PC-3 (cell line): Measurements from ENCODE around the gene SCART1. TPM values are rescaled to one million over a fixed set of nuclear protein-coding genes. Genes with fewer than 3 reads are reported as not detected.

Experiments used
- ATAC-seq: fragments of 200-7000 bp; cut with Tn5 transposase; 2 replicates; pipeline ENCODE4 v1.9.1; 2020; ENCODE audit warnings: mild to moderate bottlenecking, moderate library complexity
- BruUV-seq: library from RNA; stranded (reverse); fragments of 400-500 nt; replicated peaks from 2 replicates; lab custom pipeline; 2021; lab: Mats Ljungman, UMichigan
- CTCF ChIA-PET: fragments of 300-600 bp; sonication (Branson Sonifier 250); formaldehyde crosslinking; loops from one replicate; lab custom pipeline; 2022; ENCODE audit warnings: antibody characterized with exemption; lab: Charles Lee
- POLR2A ChIA-PET: fragments of 300-600 bp; sonication (Branson Sonifier 250); formaldehyde crosslinking; loops from one replicate; lab custom pipeline; 2022; ENCODE audit warnings: antibody characterized with exemption; ENCODE audit not compliant: unreplicated experiment; lab: Charles Lee
- DNase-seq: peaks from one replicate; pipeline ENCODE4 v3.0.0-alpha.2; 2015
- H2AFZ ChIP-seq: fragments of 300-600 bp; sonication (generic); 2 replicates; pipeline ENCODE4 v1.6.0; 2016; ENCODE audit warnings: antibody characterized with exemption, low read length
- H3F3A ChIP-seq: fragments of 300-600 bp; sonication (generic); one replicate; pipeline ENCODE4 v1.6.0; 2017; ENCODE audit warnings: antibody characterized with exemption, low read length, control low read depth, mild to moderate bottlenecking; ENCODE audit not compliant: unreplicated experiment
- H3K27ac ChIP-seq: fragments of 300-600 bp; sonication (generic); 2 replicates; pipeline ENCODE4 v1.5.1; 2016; ENCODE audit warnings: mild to moderate bottlenecking, low read length
- H3K27me3 ChIP-seq: fragments of 300-600 bp; sonication (generic); 2 replicates; pipeline ENCODE4 v1.6.1; 2016; ENCODE audit warnings: low read length, mixed read lengths
- H3K36me3 ChIP-seq: fragments of 300-600 bp; sonication (generic); 2 replicates; pipeline ENCODE4 v1.6.1; 2016; ENCODE audit warnings: low read depth, mixed run types, low read length, mixed read lengths
- H3K4me1 ChIP-seq: fragments of 300-600 bp; sonication (generic); 2 replicates; pipeline ENCODE4 v1.5.1; 2016; ENCODE audit warnings: low read length; ENCODE audit not compliant: insufficient read depth
- H3K4me2 ChIP-seq: fragments of 300-600 bp; sonication (generic); 2 replicates; pipeline ENCODE4 v1.6.0; 2016; ENCODE audit warnings: low read length
- H3K4me3 ChIP-seq: fragments of 300-600 bp; sonication (generic); 2 replicates; pipeline ENCODE4 v1.5.1; 2016; ENCODE audit warnings: mild to moderate bottlenecking, low read length, mixed read lengths
- H3K79me2 ChIP-seq: fragments of 300-600 bp; sonication (generic); 2 replicates; pipeline ENCODE4 v1.6.1; 2017; ENCODE audit warnings: low read length, mixed read lengths
- H3K9ac ChIP-seq: fragments of 300-600 bp; sonication (generic); 2 replicates; pipeline ENCODE4 v1.6.0; 2016; ENCODE audit warnings: mild to moderate bottlenecking, low read length
- H3K9me2 ChIP-seq: fragments of 300-600 bp; sonication (generic); replicated peaks from 2 replicates; pipeline ENCODE4 v1.6.1; 2016; ENCODE audit warnings: mixed run types, low read length, mixed read lengths
- H3K9me3 ChIP-seq: fragments of 300-600 bp; sonication (generic); 2 replicates; pipeline ENCODE4 v1.6.1; 2016; ENCODE audit warnings: low read length, mixed read lengths
- H4K20me1 ChIP-seq: fragments of 300-600 bp; sonication (generic); 2 replicates; pipeline ENCODE4 v1.6.1; 2016; ENCODE audit warnings: low read length, mixed read lengths
- EZH2 ChIP-seq: fragments of 300-600 bp; sonication (generic); IDR thresholded peaks from one replicate; pipeline ENCODE4 v1.6.1; 2017; ENCODE audit warnings: antibody characterized with exemption, mild to moderate bottlenecking, low read length; ENCODE audit not compliant: unreplicated experiment
- EZH2phosphoT487 ChIP-seq: fragments of 300-600 bp; sonication (generic); IDR thresholded peaks from 2 replicates; pipeline ENCODE4 v1.6.1; 2018; ENCODE audit warnings: mild to moderate bottlenecking, antibody characterized with exemption, low read length, borderline replicate concordance
- intact Hi-C: fragments of 100-400 bp; cut with micrococcal nuclease; formaldehyde crosslinking; loops from 2 replicates; pipeline ENCODE4 v1.9.0; 2023
- total RNA-seq: library from RNA; depleted of rRNA; stranded (reverse); fragments of >200 nt; gene quantifications from 2 replicates; pipeline ENCODE4 v1.2.3, GENCODE V29; 2014
- TF ChIP-seq, protein P1 (sequence below): fragments of 300-600 bp; sonication (generic); conservative IDR thresholded peaks from 2 replicates; pipeline ENCODE4 v1.5.1; 2017; ENCODE audit warnings: antibody characterized with exemption, low read depth, mild to moderate bottlenecking, low read length

Gene SCART1
- total RNA-seq, 1 experiment from 2014 or later: 2.4 TPM

DNA sequence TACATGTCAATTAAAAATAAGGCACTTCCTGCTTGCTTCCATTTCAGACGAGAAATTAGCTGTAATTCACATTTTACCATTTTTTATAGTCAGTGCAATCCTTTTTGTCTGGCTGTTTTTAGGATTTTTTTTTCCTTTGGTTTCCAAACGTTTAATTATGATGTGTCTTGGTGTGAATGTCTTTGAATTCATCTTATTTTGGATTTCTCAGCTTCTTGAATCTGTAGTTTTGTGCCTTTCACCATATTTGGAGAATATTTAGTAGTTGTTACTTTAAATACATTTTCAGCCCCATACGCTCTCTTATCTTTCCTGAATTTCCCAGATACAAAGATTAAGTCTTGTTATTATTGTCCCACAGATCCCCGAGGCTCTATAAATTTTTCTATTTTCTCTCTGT lies 2.4 kb upstream of the SCART1 start:
- H3K9ac ChIP-seq: no peak overlapping the region
- no peak overlapping the region for H3K4me3 ChIP-seq
- H4K20me1 ChIP-seq: no peaks in the 10 kb centered on the region
- POLR2A ChIA-PET: no interaction called here
- H3K27ac ChIP-seq: no peak overlapping the region
- no peaks in the 10 kb centered on the region for H3K79me2 ChIP-seq
- CTCF ChIA-PET: no interaction called here
- intact Hi-C loops: no loop called here
- BruUV-seq: no TSS peak
- no peaks in the 10 kb centered on the region for H3K4me1 ChIP-seq
- no peak overlapping the region for H3K4me2 ChIP-seq
- no peak overlapping the region for H2AFZ ChIP-seq
- DNase-seq (no peak), ATAC-seq (no peak)
- no peaks in the 10 kb centered on the region for H3K27me3 ChIP-seq
- H3K9me2 ChIP-seq: no peaks in the 10 kb centered on the region
- peaks cover 8% of the 10 kb centered on the region; the same call in 1 of the 2 replicates for H3K9me3 ChIP-seq
- no peaks in the 10 kb centered on the region; the same call in 1 of the 2 replicates for H3K36me3 ChIP-seq
- TF ChIP-seq EZH2phosphoT487 (no peak), EZH2 (no peak)
- TF ChIP-seq, protein P1, sequence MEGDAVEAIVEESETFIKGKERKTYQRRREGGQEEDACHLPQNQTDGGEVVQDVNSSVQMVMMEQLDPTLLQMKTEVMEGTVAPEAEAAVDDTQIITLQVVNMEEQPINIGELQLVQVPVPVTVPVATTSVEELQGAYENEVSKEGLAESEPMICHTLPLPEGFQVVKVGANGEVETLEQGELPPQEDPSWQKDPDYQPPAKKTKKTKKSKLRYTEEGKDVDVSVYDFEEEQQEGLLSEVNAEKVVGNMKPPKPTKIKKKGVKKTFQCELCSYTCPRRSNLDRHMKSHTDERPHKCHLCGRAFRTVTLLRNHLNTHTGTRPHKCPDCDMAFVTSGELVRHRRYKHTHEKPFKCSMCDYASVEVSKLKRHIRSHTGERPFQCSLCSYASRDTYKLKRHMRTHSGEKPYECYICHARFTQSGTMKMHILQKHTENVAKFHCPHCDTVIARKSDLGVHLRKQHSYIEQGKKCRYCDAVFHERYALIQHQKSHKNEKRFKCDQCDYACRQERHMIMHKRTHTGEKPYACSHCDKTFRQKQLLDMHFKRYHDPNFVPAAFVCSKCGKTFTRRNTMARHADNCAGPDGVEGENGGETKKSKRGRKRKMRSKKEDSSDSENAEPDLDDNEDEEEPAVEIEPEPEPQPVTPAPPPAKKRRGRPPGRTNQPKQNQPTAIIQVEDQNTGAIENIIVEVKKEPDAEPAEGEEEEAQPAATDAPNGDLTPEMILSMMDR: no peak
- H3F3A ChIP-seq: no peaks in the 10 kb centered on the region

DNA sequence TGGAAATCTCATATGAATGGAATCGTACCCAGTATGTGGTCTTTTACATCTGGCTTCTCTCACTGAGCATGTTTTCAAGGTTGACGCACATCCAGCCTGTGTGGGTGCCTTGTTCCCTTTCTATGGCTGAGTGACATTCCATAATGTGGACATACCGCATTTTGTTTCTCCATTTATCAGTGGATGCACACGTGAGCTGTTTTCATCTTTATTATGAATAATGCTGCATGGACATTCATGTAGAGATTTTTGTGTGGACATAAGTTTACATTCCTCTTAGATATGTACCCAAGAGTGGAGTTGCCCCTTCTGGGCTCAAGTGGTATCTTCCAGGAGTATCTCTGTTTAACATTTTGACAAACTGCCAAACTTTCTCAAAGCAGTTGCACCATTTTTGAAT lies 1.3 kb upstream of the SCART1 start:
- Histone ChIP-seq H3K9ac (no peak overlapping the region), H2AFZ (no peak overlapping the region), H3K79me2 (no peaks in the 10 kb centered on the region), H3K4me1 (no peaks in the 10 kb centered on the region), H3K27ac (no peak overlapping the region), H3K9me2 (no peaks in the 10 kb centered on the region), H3K4me2 (no peak overlapping the region), H3K36me3 (no peaks in the 10 kb centered on the region; the same call in 1 of the 2 replicates), H3K4me3 (no peak overlapping the region), H3K27me3 (no peaks in the 10 kb centered on the region), H4K20me1 (no peaks in the 10 kb centered on the region), H3K9me3 (peaks cover 5% of the 10 kb centered on the region; the same call in 1 of the 2 replicates), H3F3A (no peaks in the 10 kb centered on the region)
- DNase-seq (no peak), ATAC-seq (no peak)
- no TSS peak for BruUV-seq
- intact Hi-C loops: no loop called here
- CTCF ChIA-PET: no interaction called here
- POLR2A ChIA-PET: no interaction called here
- TF ChIP-seq, protein P1: no peak
- TF ChIP-seq EZH2phosphoT487: no peak

DNA sequence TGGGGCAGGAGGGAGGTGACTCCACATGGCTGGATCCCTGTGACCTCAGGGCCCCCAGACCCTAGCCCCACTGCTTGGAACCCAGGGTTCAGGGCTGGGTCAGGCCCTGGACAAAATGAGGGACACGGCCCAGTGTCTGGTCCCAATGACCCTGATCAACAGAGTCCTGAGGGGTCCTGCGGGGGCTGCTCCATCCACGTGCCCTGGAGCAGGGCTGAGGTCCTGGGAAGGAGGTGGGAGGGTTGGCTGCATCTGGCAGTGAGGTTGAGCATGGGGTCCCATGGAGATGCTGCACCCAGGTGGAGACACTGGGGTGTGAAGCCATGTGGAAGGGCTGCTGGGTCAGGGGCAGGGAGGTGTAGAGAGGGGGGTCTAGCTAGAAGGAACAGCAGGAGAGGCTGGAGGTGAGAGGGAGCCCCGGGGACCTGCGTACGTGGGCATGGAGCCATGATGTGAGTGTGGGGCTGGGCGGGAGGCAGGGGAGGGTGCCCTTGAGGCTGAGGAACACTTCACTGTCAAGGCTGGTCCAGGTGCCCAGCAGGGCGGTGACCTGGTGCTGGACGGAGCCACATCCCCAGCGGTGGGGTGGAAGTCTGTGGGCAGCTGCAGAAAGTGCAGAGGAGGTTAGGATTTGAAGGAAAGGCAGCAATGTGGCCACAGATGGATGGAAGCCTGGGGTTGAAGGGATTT lies 604 bp downstream of the SCART1 start:
- H3K9me3 ChIP-seq: no peaks in the 10 kb centered on the region
- no peak overlapping the region for H3K4me2 ChIP-seq
- H3K9me2 ChIP-seq: no peaks in the 10 kb centered on the region
- H3K9ac ChIP-seq: no peak overlapping the region
- H3K4me1 ChIP-seq: no peaks in the 10 kb centered on the region
- intact Hi-C loops: no loop called here
- no TSS peak for BruUV-seq
- H2AFZ ChIP-seq: no peak overlapping the region
- TF ChIP-seq EZH2phosphoT487 (no peak), EZH2 (no peak)
- TF ChIP-seq, protein P1: no peak
- ChIA-PET CTCF (no interaction called here), POLR2A (no interaction called here)
- no peak overlapping the region for H3K4me3 ChIP-seq
- no peaks in the 10 kb centered on the region for H3K27me3 ChIP-seq
- ATAC-seq (no peak), DNase-seq (no peak)
- H4K20me1 ChIP-seq: no peaks in the 10 kb centered on the region
- no peak overlapping the region for H3K27ac ChIP-seq
- no peaks in the 10 kb centered on the region for H3K36me3 ChIP-seq
- H3K79me2 ChIP-seq: no peaks in the 10 kb centered on the region
- no peaks in the 10 kb centered on the region for H3F3A ChIP-seq
